ENCODE data around the gene IRGM. TPM values are rescaled to one million over a fixed set of nuclear protein-coding genes. Genes with fewer than 3 reads are reported as not detected.
"Not testable (repeated sequence)": the region's sequence is repeated elsewhere in the genome, so short reads cannot be mapped to it uniquely, and the experiment has no call there.

Gene IRGM
- total RNA-seq, 4 donors from 2014 or later: 0.67 TPM; not detected in 3

DNA sequence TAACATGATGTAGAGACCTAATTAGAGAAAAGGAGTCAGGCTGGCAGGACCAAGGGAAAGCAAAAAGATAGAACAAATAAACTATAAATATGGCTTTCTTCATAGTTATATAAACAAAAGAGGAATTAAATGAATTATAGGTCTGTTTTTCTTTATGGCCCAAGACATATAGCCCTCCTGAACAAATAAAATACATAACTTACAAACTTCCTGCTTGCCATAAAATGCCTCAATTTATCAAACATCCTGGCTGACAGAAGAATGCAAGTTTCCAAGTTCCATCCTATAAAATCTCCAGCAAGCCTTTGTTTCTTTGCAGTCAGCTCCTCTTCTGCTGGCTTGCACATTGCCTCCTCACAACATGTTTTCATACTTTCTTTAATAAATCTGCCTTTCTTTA, 31.3 kb upstream of the IRGM start:
- no peak overlapping the region for H3K27ac ChIP-seq
- H3K36me3 ChIP-seq: no peaks in the 10 kb centered on the region
- H3K4me3 ChIP-seq (replicated peaks in 1 of 3): no peak overlapping the region
- TF ChIP-seq, protein P1, sequence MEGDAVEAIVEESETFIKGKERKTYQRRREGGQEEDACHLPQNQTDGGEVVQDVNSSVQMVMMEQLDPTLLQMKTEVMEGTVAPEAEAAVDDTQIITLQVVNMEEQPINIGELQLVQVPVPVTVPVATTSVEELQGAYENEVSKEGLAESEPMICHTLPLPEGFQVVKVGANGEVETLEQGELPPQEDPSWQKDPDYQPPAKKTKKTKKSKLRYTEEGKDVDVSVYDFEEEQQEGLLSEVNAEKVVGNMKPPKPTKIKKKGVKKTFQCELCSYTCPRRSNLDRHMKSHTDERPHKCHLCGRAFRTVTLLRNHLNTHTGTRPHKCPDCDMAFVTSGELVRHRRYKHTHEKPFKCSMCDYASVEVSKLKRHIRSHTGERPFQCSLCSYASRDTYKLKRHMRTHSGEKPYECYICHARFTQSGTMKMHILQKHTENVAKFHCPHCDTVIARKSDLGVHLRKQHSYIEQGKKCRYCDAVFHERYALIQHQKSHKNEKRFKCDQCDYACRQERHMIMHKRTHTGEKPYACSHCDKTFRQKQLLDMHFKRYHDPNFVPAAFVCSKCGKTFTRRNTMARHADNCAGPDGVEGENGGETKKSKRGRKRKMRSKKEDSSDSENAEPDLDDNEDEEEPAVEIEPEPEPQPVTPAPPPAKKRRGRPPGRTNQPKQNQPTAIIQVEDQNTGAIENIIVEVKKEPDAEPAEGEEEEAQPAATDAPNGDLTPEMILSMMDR (IDR thresholded peaks at IDR 0.05): no peak
- no peak for TF ChIP-seq POLR2A (IDR thresholded peaks at IDR 0.05)
- H3K4me1 ChIP-seq: no peaks in the 10 kb centered on the region
- no peaks in the 10 kb centered on the region for H3K9me3 ChIP-seq
- intact Hi-C loops (cut with DNase I): no loop called here
- no peak for DNase-seq
- no peaks in the 10 kb centered on the region for H3K27me3 ChIP-seq

DNA sequence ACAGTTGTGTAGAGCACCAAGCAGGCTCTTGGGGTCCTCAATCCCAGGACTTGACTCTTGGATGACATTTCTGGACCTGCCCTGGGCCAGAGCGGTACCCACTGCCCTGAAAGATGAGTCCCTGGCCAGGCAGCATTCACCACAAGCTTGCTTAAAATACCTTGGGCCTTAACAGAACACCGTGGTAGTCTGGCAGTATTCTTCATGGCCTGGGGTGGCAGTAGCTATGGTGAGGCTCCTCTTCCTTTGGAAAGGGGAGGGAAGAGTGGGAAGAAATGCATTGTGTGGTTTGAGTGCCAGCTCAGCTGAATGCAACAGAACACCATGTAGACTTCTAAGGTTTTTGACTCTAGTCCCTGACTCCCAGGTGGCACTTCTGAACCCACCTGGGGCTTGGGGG, 29.4 kb upstream of the IRGM start:
- H3K4me1 ChIP-seq: no peaks in the 10 kb centered on the region
- H3K36me3 ChIP-seq: no peaks in the 10 kb centered on the region
- no peak overlapping the region for H3K27ac ChIP-seq
- H3K27me3 ChIP-seq: no peaks in the 10 kb centered on the region
- DNase-seq: no peak
- intact Hi-C loops (cut with DNase I): no loop called here
- TF ChIP-seq, protein P1 (IDR thresholded peaks at IDR 0.05): no peak
- no peak for TF ChIP-seq POLR2A (IDR thresholded peaks at IDR 0.05)
- H3K9me3 ChIP-seq: no peaks in the 10 kb centered on the region
- 86 to 93% methylated on average over 2 of the region's 2 CpGs for WGBS, 2 donors
- H3K4me3 ChIP-seq (replicated peaks in 1 of 3): no peak overlapping the region

DNA sequence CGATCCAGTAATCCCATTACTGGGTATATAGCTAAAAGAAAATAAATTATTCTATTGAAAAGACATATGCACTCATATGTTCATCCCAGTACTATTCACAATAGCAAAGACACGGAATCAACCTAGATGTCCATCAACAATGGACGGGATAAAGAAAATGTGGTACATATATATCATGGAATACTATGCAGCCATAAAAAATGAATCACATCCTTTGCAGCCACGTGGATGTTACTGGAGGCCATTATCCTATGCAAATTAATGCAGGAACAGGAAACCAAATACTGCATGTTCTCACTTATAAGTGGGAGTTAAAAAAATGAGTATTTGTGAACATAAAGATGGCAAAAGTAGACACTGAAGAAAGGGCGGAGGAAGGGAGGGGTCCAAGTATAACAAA, 16.6 kb upstream of the IRGM start:
- intact Hi-C loops (cut with DNase I): no loop called here
- TF ChIP-seq POLR2A (IDR thresholded peaks at IDR 0.05): no peak
- TF ChIP-seq, protein P1 (IDR thresholded peaks at IDR 0.05): no peak
- 78% methylated on average over 5 of the region's 5 CpGs for WGBS, 2 donors

DNA sequence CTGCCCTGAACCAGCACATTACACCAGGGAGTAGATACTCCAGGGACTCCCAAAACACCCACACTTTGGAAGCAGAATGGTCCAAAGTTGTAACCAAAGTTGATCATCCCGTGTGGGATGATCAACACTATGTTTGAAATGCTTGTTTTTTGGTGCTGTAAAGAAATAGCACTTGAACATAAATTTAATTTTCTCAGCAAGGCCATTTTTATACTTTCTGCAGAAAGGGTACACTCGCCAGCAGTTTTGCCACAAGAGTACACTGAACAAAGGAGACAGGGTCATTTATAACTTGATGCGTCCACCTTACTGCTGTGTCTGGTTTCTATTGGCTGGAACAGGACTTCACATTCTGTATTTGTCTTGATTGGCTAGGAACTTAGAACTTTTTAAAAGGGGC, 14.5 kb upstream of the IRGM start:
- H3K4me3 ChIP-seq (replicated peaks in 1 of 3); DNase-seq; intact Hi-C loops (cut with DNase I); H3K27ac ChIP-seq; H3K4me1 ChIP-seq; H3K36me3 ChIP-seq; H3K9me3 ChIP-seq; H3K27me3 ChIP-seq: not testable (repeated sequence)
- 86 to 90% methylated on average over 3 of the region's 3 CpGs for WGBS, 2 donors

More for the DNA sequence above, 16.6 kb upstream of the IRGM start:
- no peaks in the 10 kb centered on the region for H3K27me3 ChIP-seq
- H3K4me1 ChIP-seq: no peaks in the 10 kb centered on the region
- H3K36me3 ChIP-seq: no peaks in the 10 kb centered on the region
- no peak overlapping the region for H3K27ac ChIP-seq
- H3K9me3 ChIP-seq: no peaks in the 10 kb centered on the region
- DNase-seq: no peak
- no peak overlapping the region for H3K4me3 ChIP-seq (replicated peaks in 1 of 3)

DNA sequence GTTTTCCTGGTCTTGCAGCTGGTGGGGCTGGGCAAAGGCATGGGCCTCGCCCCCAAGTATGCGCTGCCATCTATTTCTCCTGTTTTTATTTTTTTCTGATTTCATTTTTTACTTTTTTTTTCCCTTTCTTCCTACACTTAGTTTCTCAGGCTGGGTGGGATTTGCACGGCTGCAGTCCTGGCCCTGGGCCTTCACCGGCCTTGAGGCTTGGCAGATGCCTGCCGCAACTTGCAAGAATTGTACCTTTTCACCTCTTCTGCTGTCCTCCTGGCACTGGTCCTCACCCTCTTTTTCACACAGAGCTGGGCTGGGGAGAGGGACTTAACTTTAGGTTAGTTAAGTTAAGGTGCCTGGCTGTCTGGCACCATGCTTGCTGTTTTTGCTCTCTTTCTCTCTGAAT, 10.3 kb upstream of the IRGM start:
- 91% methylated on average over 5 of the region's 5 CpGs for WGBS, 2 donors
- TF ChIP-seq POLR2A (IDR thresholded peaks at IDR 0.05): no peak
- TF ChIP-seq, protein P1 (IDR thresholded peaks at IDR 0.05): no peak
- Histone ChIP-seq H3K27me3 (no peaks in the 10 kb centered on the region), H3K4me3 (replicated peaks in 1 of 3) (no peak overlapping the region), H3K36me3 (no peaks in the 10 kb centered on the region), H3K4me1 (no peaks in the 10 kb centered on the region), H3K27ac (no peak overlapping the region), H3K9me3 (no peaks in the 10 kb centered on the region)
- intact Hi-C loops (cut with DNase I): no loop called here
- DNase-seq: no peak

DNA sequence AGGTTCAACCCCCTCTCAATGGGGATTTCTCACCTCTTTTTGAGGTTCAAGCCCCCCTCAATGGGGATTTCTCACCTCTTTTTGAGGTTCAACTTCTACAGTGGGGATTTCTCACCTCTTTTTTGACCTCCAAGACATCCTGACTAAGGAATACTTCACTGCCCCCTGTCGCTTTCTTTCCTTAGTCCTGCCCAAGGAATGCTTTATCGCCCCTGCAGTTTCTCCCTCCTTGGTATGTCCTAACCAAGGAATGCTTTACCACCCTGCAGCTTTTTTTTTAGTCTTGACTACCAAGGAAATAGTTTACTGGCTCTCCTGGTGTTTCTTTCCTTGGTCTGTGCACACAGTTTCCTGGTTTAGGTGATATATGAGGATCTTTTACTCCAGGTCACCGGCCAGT, 9.6 kb upstream of the IRGM start:
- H3K9me3 ChIP-seq: no peaks in the 10 kb centered on the region
- H3K4me3 ChIP-seq (replicated peaks in 1 of 3): no peak overlapping the region
- no peak for TF ChIP-seq POLR2A (IDR thresholded peaks at IDR 0.05)
- TF ChIP-seq, protein P1 (IDR thresholded peaks at IDR 0.05): no peak
- H3K27ac ChIP-seq: no peak overlapping the region
- no peaks in the 10 kb centered on the region for H3K27me3 ChIP-seq
- intact Hi-C loops (cut with DNase I): no loop called here
- 83 to 85% methylated on average over 3 of the region's 3 CpGs for WGBS, 2 donors
- DNase-seq: no peak
- H3K36me3 ChIP-seq: no peaks in the 10 kb centered on the region
- H3K4me1 ChIP-seq: no peaks in the 10 kb centered on the region

DNA sequence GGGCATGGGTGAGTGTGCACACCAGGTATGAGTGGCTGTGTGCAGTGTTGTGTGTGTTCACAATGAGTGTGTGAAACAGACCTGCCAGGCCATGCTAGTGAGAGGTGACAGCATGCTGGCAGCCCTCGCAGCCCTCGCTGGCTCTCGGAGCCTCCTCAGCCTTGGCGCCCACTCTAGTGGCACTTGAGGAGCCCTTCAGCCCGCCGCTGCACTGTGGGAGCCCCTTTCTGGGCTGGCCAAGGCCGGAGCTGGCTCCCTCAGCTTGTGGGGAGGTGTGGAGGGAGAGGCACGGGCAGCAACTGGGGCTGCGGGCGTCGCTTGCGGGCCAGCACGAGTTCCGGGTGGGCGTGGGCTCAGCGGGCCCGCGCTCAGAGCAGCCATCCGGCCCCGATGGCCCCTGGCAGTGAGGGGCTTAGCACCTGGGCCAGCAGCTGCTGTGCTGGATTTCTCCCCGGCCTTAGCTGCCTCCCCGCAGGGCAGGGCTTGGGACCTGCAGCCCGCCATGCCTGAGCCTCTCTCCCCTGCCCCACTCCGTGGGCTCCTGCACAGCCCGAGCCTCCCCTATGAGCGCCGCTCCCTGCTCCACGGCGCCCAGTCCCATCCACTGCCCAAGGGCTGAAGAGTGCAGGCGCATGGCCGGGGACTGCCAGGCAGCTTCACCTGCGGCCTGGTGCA, 999 bp upstream of the IRGM start:
- H3K9me3 ChIP-seq; H3K4me3 ChIP-seq (replicated peaks in 1 of 3); H3K27me3 ChIP-seq; H3K4me1 ChIP-seq; H3K36me3 ChIP-seq; H3K27ac ChIP-seq; DNase-seq: not testable (repeated sequence)
- WGBS, 2 donors: 80 to 81% methylated on average over 21 to 24 of the region's 32 CpGs
- intact Hi-C loops (cut with DNase I): loop anchor here (5.0 kb wide), 2 partner anchors 38 to 283 kb away; no protein-coding TSS in a partner anchor

All from thyroid gland (tissue), 4 donors.